Posterior vena cava (tissue), 2 donors: ENCODE measurements around the gene RPS25. TPM values are rescaled to one million over a fixed set of nuclear protein-coding genes. Genes with fewer than 3 reads are reported as not detected.
A peak's percentile ranks its signal among the peaks of the same experiment; 100 is the strongest.
"Not testable (repeated sequence)": the region's sequence is repeated elsewhere in the genome, so short reads cannot be mapped to it uniquely, and the experiment has no call there.

ENCODE experiments used
- DNase-seq: peaks from one replicate; pipeline ENCODE4 v3.0.0-alpha.2; 2020; ENCODE audit warnings: low spot score
- intact Hi-C, 2 donors: fragments of 100-400 bp; cut with DNase I; formaldehyde crosslinking; loops; one replicate each; pipeline versions ENCODE4 v1.14.1 to v1.14.2; 2022 to 2023
- long read RNA-seq, 2 donors: library from polyadenylated mRNA; unstranded; transcript quantifications; one replicate each; pipeline ENCODE4 v2.0.0, GENCODE V29; 2020 to 2021
- total RNA-seq, 2 donors: library from RNA; stranded (reverse); fragmentation: NEBNext Ultra II Directional; extraction: Animal tissue kit (Norgen Biotek cat#: 25700); gene quantifications; one replicate each; pipeline ENCODE4 v1.2.1, GENCODE V29; 2021
- donor health status: DM: yes; HTN: yes; CAD: no.
- donor health status: DM: yes; HTN: yes; CAD: no.

Gene RPS25
- 100 to 1,000 TPM; 741 to 816 TPM for total RNA-seq
- long read RNA-seq, donor 1, transcript RPS25-202 (5 exons, 835 nt), result major isoform, 84 of 96 reads
- long read RNA-seq, donor 1, partial matches to known transcripts, result 2 of 96 reads
- long read RNA-seq, donor 1, other reads (novel, unspliced or antisense), result 5 of 96 reads
- long read RNA-seq, donor 2, transcript RPS25-202 (5 exons, 835 nt), result major isoform, 131 of 186 reads
- long read RNA-seq, donor 2, transcript RPS25-204 (3 exons, 1,462 nt), result minor isoform, 38 of 186 reads
- long read RNA-seq, donor 2, partial matches to known transcripts, result 5 of 186 reads
- long read RNA-seq, donor 2, other reads (novel, unspliced or antisense), result 10 of 186 reads

- peak; percentile 98 for DNase-seq
- intact Hi-C loops, result loop anchor here in 1 of 2 donors (1.0 kb wide), 1 partner anchor 20 kb away; the partner anchor contains the start of gene CENATAC
Measured at GRCh38 chr11:119018074-119018938, at the start of gene RPS25, which contains the start of gene TRAPPC4. RPS25 (minus strand) TSS chr11:119018343; CDS start chr11:119018284, 59 bp downstream. TRAPPC4 (plus strand) TSS chr11:119018766; CDS start chr11:119018796, 30 bp downstream.

DNA sequence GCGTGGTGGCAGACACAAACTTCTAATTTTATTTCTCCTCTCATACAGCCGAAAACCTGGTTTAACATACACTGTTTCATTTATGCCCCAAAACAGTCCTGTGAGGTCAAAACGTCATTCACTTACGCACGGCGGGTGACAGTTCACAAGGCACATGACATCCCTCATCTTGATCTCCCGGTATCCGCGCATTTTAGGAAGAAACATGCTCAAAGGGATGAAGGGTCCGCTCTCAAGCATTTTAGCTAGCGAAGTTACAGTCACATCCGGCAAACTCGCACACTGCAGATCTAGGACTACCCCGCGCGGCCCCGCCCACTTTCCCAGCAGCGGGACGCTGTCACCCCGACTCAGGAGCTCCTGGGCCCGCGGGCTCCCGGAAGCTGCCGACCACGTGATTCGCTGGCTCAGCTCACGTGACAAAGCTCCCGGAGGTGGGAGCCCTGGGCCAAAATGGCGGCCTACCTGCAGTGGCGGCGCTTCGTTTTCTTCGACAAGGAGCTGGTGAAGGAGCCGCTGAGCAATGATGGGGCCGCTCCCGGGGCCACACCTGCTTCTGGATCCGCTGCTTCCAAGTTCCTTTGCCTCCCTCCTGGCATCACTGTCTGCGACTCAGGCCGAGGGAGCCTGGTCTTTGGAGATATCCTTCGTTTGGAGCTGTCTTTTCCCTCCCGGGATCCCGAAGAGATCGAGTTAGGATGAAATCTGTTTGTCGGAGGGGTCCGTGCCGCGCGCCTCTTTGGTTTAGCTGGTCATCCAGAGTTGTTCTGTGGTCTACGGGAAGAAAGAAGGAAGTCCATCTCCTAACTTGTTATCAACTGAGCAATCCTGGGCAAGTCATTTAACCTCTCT is 49.5 kb upstream of the RPS25 start, which contains the start of gene VPS11:
Gene VPS11, plus strand, starts transcription at position 448 of the 852 bp plus-strand sequence. Its CDS starts 6 bp downstream, at position 454.
- peak; percentile 99 for DNase-seq
- intact Hi-C loops, result no loop called here

GRCh38 chr11:119065369-119065768 is 47.2 kb upstream of the RPS25 start:
- no peak for DNase-seq
- intact Hi-C loops, result no loop called here

DNA sequence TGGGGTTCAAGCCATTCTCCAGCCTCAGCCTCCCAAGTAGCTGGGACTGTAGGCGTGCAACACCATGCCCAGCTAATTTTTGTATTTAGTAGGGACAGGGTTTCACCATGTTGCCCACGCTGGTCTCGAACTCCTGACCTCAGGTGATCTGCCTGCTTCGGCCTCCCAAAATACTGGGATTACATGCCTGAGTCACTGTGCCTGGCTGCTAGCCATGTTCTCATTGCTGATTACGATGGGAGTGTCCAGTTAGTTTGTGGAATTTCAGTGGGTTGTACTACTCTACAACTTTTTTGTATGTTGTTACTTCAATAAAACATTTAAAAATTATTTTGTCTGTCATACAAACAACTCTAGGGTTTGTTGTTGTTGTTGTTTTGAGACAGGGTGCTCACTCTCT is 44.6 kb upstream of the RPS25 start:
- intact Hi-C loops, result loop anchor here in 1 of 2 donors (5.0 kb wide), 1 partner anchor 40 kb away; no protein-coding TSS in a partner anchor
- no peak for DNase-seq

DNA sequence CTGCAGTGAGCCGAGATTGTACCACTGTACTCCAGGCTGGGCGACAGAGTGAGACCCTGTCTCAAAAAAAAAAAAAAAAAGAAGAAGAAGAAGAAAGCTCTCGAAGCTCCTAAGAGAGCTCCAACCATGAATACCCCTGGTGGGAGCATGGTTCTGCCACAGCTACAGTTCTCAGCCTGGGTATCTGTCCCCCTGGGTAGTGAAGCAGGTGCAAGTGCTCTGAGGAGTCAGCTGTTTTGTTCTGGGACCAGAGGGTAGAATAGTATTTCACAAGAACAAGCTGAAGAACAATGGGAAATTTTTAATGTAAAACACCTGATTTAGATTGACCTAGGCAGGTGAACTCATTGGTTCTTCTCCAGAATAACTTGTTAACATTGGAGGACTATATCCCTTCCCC is 43.1 kb upstream of the RPS25 start:
- intact Hi-C loops, result loop anchor here in 1 of 2 donors (5.0 kb wide), 1 partner anchor 39 kb away; no protein-coding TSS in a partner anchor
- DNase-seq, result no peak

- DNase-seq, intact Hi-C loops: not testable (repeated sequence)
Measured at GRCh38 chr11:119059128-119059527, 41.0 kb upstream of the RPS25 start.

- intact Hi-C loops, result no loop called here
Measured at GRCh38 chr11:119057000-119057769, 39.0 kb upstream of the RPS25 start, which contains the start of gene HYOU1. HYOU1 (minus strand) TSS chr11:119057205; CDS start chr11:119056160, 1,045 bp downstream.

DNA sequence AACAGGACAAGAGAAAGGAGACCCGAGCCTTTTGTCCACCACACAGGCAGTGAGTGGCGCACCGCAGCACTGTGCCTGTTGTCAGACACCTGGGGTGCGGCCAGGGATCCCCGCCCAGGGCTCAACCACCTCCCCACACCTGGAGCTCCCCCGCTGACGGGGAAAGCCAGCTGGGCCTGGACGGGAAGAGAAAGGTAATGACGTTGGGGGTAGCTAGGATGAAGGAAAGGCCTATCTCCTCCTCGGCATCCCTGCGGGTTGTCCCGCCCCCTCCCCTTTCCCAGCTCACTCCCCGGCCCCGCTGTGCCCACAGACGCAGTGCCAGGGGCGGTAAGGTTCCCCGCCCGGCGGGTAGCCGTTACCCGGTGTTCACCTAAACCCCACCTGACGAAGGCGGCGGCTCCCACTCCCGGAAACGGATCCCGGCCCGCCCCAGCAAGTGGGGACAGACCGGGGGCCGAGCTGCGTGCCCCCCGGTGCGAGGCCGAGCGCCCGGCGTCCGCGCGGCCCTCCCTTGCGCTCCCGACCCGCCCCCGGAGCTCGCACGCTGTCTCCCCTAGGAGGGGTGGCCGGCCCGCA is 38.4 kb upstream of the RPS25 start:
- no peak for DNase-seq
- intact Hi-C loops, result no loop called here

More at GRCh38 chr11:119057000-119057769, 39.0 kb upstream of the RPS25 start, which contains the start of gene HYOU1:
- peak; percentile 99 for DNase-seq

DNA sequence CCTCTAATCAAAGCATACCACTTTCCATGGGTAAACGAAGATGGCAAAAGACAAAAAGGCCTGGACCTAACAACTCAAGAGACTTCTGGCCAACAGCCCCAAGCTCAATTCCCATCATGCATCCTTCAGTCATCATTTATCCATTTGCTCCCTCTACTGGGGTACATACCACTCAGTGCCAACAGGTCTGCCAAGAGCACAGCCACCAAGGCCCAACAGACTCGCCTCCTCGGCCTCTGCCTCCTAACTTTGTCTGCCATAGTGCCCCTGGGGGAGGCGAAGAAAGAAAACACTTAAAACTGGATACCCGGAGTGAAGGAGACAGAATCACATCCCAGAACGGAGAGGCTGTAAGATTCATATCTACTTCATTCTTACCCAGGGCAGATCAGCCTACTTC is 37.8 kb upstream of the RPS25 start:
- no peak for DNase-seq
- intact Hi-C loops, result no loop called here

DNA sequence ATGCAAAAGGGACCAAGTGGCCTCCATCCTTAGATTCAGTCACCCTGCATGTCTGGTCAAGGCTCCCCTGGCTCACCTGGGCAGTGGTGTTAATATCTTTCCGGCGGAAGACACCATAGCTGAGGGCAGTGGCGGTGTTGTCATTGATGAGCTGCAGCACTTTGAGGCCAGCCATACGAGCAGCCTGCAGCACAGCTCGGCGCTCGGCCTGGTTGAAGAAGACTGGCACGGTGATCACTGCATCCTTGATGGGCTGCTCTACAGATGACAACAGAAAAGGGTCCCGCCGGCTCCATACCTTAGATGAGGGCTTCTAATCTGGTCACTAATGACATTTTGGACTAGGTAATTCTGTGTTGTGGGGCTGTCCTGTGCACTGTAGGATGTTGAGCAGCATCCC is 36.3 kb upstream of the RPS25 start:
- intact Hi-C loops, result no loop called here
- no peak for DNase-seq

DNA sequence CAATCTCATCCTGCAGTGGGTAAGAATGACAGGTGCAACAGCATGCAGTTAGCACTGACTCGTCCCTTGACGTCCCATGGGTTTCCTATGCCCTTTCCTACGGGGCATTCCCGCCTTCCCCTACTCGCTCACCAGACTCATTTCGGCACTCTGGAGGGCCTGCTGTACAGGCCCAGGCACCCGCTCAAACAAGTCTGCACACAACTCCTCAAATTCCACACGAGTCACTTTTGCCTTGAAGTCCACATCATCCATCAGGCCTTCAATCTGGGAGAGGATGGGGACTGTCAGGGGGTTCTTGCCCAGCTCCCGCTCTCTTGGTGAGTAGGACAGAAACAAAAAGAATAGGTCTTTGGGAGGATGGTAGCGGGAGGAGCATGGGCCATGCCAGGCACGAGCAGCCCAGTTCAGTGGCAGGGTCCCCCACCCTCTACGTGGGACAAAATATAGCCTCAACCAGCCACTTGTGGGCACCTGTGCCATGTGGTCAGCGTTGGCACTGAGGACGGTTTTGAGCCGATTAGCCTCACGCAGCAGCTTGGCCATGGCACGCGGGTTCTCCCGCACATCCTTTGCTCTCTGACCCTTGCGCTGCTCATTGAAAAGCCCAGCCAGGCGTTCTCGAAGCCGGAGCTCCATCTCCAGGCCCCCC is 34.1 kb upstream of the RPS25 start:
- no peak for DNase-seq
- intact Hi-C loops, result no loop called here

DNA sequence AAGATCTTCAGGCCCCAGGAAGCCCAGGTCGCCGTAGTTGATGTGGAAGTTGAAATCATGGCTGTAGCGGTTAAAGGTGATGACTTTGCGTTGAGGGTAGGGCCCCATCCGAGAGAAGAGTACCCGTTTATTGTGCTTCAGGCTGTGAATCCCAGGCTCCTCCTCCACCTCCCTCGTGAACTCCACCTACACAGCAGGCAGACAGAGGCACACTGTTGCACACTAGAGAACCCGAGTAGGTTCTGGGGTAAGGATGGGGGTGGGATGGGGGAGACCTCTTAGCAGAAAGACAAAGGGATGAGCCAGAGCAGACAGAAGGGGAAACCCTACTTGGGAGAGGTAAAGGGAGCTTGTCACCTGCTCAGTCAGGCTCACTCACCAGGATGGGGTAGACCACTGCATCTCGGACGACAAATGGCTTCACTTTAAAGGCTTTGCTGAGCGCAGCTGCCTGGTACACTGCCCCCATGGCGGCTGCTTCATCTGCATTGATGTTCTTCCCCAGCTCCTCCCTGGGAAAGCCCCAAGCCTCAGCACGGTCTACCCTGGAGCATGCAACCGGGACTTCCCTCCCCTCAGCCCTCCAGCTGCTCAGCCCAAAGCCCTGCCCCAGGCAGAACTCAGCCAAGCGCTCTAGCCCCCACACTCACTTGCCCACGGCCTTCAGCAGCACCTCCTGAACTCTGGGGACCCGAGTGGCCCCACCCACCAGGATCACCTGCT is 33.5 kb upstream of the RPS25 start:
- intact Hi-C loops, result no loop called here
- no peak for DNase-seq

GRCh38 chr11:119049081-119049480 is 30.9 kb upstream of the RPS25 start:
- DNase-seq, result no peak
- intact Hi-C loops, result no loop called here

DNA sequence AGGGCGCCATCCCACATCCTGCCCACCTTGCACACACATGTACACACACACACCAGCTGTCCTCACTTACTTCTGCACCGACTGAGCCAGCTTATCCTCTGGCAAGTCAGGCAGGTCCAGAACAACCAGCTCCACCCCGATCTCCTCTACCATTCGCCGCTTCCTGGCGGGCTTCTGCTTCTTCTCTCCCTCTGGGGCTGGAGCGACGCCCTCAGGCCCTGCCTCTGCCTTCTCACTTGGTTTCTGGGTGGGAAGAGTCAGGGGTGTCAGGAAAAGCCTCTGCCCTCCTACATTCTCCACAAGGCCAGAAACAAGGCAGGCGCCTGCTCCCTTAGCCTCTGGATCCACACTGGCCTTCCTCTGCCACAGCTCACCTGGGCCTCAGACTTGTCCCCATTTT is 30.5 kb upstream of the RPS25 start:
- intact Hi-C loops, result no loop called here
- no peak for DNase-seq

GRCh38 chr11:119047205-119047604 is 29.1 kb upstream of the RPS25 start:
- intact Hi-C loops, result no loop called here
- DNase-seq, result no peak

DNA sequence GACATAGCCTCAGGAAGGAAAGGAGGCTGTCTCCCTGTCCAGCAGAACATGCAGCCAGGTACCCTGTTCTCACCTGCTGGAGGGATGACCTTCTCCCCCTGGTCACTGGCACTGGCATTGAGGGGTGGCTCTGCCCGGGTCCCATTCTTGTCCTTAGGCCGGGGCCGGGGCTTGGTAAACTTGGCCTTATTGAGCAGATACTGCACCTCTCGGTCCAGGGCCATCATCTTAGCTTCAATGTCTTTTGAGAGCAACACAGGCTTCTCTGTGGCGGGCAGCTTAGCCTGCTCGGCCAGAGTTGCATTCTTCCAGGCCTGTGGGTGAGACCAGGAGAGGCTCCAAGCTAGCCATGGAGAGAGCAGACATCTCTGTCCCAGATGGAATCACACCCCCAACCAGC is 28.3 kb upstream of the RPS25 start:
- intact Hi-C loops, result no loop called here
- no peak for DNase-seq

DNA sequence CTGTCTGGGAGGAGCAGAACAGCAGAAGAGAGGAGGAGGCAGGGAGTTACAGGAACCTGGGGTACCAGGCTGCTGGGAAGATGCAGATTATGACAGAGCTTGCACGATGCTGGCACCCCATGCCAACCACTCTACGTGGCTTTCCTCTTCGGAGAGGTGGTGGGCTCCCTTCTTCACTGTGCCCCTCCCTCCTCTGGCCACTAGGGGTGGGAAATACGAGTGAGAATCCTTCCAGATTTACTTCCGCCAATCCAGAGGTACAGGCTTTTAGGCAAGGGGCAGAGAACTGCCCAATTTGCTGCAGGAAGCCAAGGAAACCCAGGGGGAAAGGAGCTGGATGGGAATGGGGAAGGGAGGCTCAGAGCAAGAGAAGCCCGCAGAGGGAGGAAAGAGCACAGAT is 26.6 kb upstream of the RPS25 start:
- DNase-seq, result no peak
- intact Hi-C loops, result no loop called here
